AG09309 (cell line): ENCODE measurements around the gene EEF1A2.

ENCODE experiments used
- DNase-seq: peaks from one replicate; pipeline ENCODE4 v3.0.0-alpha.2; 2010; ENCODE audit warnings: low read depth
- H3K4me3 ChIP-seq: 2 replicates; pipeline ENCODE4 v1.5.1; 2011; ENCODE audit warnings: mild to moderate bottlenecking, low read depth, low read length, moderate library complexity; ENCODE audit not compliant: control insufficient read depth
- CTCF ChIP-seq: IDR thresholded peaks from 2 replicates; pipeline ENCODE4 v1.5.1; 2011; ENCODE audit warnings: mild to moderate bottlenecking, low read depth, low read length, inconsistent platforms; ENCODE audit not compliant: insufficient read depth, control insufficient read depth; ENCODE audit errors: missing control alignments

EEF1A2 gene

GRCh38 chr20:63504642-63505041 lies 5.8 kb upstream of the EEF1A2 start:
- DNase-seq = no peak
- no peak for TF ChIP-seq CTCF
- no peak overlapping the region for H3K4me3 ChIP-seq

- H3K4me3 ChIP-seq = no peak overlapping the region
- DNase-seq = no peak
- no peak for TF ChIP-seq CTCF
These were observed 4.6 kb upstream of the EEF1A2 start for GRCh38 chr20:63503524-63503923.

- H3K4me3 ChIP-seq = no peak overlapping the region
- no peak for DNase-seq
- no peak for TF ChIP-seq CTCF
These were observed 3.8 kb upstream of the EEF1A2 start for GRCh38 chr20:63502671-63503172.

GRCh38 chr20:63501818-63502670 lies 3.2 kb upstream of the EEF1A2 start:
- no peak overlapping the region for H3K4me3 ChIP-seq
- no peak for DNase-seq
- no peak for TF ChIP-seq CTCF

- DNase-seq = no peak
- TF ChIP-seq CTCF = no peak
- no peak overlapping the region for H3K4me3 ChIP-seq
These were observed 2.3 kb upstream of the EEF1A2 start for GRCh38 chr20:63500902-63501817.

- no peak overlapping the region for H3K4me3 ChIP-seq
- no peak for TF ChIP-seq CTCF
- DNase-seq = no peak
These were observed 1.4 kb upstream of the EEF1A2 start for GRCh38 chr20:63500151-63500901.
